Measurements from ENCODE around the gene ROPN1.

DNA sequence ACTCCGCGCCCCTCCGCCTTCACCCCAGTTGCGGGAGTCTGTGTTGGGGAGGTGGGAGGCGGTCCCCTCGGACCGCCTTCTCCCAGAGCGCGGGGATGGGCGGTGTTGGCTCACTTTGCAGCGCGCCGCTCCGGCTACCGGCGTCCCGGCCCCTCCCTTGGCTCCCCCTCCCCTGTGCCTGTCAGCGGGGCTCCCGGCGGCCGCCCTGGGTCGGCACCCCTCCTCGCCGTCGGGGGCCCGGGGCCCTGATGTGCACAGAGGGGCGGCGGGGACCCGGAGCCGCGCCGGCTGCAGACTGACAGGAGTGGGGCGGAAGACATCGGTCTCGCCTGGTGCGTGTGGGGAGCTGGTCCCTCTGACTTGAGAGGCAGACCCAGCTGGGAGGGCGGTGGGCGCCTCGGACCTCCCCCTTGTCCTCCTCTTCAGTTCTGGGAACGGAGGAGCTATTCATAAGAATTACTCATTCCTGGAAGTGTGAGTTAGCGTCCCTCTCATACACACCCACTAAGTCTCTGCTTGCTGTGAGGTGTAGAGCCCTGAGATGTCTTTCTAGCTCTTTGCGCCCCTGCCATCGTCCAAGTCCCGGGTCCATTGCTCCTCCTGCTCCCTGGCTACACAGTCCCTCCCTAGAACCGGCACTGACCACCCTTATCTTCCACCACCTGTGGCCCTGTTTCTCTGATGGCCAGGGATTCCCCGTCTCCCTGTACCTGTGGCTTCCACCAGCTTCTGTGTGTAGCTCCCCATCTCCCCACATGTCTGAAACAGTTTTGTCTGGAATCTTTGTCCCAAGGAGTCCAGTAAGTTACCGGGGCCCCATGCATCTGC is 42.3 kb upstream of the ROPN1 start:
- TF ChIP-seq, protein P1, sequence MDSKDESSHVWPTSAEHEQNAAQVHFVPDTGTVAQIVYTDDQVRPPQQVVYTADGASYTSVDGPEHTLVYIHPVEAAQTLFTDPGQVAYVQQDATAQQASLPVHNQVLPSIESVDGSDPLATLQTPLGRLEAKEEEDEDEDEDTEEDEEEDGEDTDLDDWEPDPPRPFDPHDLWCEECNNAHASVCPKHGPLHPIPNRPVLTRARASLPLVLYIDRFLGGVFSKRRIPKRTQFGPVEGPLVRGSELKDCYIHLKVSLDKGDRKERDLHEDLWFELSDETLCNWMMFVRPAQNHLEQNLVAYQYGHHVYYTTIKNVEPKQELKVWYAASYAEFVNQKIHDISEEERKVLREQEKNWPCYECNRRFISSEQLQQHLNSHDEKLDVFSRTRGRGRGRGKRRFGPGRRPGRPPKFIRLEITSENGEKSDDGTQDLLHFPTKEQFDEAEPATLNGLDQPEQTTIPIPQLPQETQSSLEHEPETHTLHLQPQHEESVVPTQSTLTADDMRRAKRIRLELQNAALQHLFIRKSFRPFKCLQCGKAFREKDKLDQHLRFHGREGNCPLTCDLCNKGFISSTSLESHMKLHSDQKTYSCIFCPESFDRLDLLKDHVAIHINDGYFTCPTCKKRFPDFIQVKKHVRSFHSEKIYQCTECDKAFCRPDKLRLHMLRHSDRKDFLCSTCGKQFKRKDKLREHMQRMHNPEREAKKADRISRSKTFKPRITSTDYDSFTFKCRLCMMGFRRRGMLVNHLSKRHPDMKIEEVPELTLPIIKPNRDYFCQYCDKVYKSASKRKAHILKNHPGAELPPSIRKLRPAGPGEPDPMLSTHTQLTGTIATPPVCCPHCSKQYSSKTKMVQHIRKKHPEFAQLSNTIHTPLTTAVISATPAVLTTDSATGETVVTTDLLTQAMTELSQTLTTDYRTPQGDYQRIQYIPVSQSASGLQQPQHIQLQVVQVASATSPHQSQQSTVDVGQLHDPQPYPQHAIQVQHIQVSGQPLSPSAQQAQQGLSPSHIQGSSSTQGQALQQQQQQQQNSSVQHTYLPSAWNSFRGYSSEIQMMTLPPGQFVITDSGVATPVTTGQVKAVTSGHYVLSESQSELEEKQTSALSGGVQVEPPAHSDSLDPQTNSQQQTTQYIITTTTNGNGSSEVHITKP (tag by site-specific recombination; IDR thresholded peaks at IDR 0.05) = no peak
- TF ChIP-seq, protein P2, sequence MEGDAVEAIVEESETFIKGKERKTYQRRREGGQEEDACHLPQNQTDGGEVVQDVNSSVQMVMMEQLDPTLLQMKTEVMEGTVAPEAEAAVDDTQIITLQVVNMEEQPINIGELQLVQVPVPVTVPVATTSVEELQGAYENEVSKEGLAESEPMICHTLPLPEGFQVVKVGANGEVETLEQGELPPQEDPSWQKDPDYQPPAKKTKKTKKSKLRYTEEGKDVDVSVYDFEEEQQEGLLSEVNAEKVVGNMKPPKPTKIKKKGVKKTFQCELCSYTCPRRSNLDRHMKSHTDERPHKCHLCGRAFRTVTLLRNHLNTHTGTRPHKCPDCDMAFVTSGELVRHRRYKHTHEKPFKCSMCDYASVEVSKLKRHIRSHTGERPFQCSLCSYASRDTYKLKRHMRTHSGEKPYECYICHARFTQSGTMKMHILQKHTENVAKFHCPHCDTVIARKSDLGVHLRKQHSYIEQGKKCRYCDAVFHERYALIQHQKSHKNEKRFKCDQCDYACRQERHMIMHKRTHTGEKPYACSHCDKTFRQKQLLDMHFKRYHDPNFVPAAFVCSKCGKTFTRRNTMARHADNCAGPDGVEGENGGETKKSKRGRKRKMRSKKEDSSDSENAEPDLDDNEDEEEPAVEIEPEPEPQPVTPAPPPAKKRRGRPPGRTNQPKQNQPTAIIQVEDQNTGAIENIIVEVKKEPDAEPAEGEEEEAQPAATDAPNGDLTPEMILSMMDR (tag by site-specific recombination; IDR thresholded peaks at IDR 0.05) = no peak
- TF ChIP-seq ZNF664 (tag by site-specific recombination; IDR thresholded peaks at IDR 0.05) (no peak), ZNF660 (tag by site-specific recombination; IDR thresholded peaks at IDR 0.05) (no peak)
